ENCODE data around the gene WDR88.

- TF ChIP-seq CTCF (IDR thresholded peaks at IDR 0.05; ENCODE audit: low read depth, low read length, poor library complexity, severe bottlenecking) (no peak), EZH2phosphoT487 (IDR thresholded peaks at IDR 0.05; ENCODE audit: borderline replicate concordance, low read length) (no peak)
These were observed 75.2 kb downstream of the WDR88 start for GRCh38 chr19:33207040-33207620.

Data from DOHH2 (cell line).